Nephron progenitor cell (in vitro differentiated cells): ENCODE measurements around the gene THEM4.

ENCODE experiments used
- DNase-seq: peaks from one replicate; pipeline ENCODE4 v3.0.0; 2021
- H3K27ac Mint-ChIP-seq: 2 replicates; pipeline ENCODE4 v1.8.0; 2021; ENCODE audit warnings: mild to moderate bottlenecking, moderate library complexity, mixed read lengths
- H3K27me3 Mint-ChIP-seq: 2 replicates; pipeline ENCODE4 v1.8.0; 2021; ENCODE audit warnings: mild to moderate bottlenecking, low read depth, mixed read lengths; ENCODE audit not compliant: poor library complexity
- H3K36me3 Mint-ChIP-seq: 2 replicates; pipeline ENCODE4 v1.8.0; 2021; ENCODE audit warnings: low read depth, mixed read lengths
- H3K4me1 Mint-ChIP-seq: 2 replicates; pipeline ENCODE4 v1.8.0; 2021; ENCODE audit warnings: mixed read lengths
- H3K4me3 Mint-ChIP-seq: 2 replicates; pipeline ENCODE4 v1.8.0; 2021; ENCODE audit warnings: mild to moderate bottlenecking, moderate library complexity, mixed read lengths
- H3K9me3 Mint-ChIP-seq: 2 replicates; pipeline ENCODE4 v1.8.0; 2021; ENCODE audit warnings: mild to moderate bottlenecking, moderate library complexity, mixed read lengths
- CTCF ChIP-seq: fragments of 200-600 bp; sonication (generic); IDR thresholded peaks from 2 replicates; pipeline ENCODE4 v1.5.0; 2021; ENCODE audit warnings: antibody characterized with exemption

The THEM4 gene

GRCh38 chr1:151923422-151923821, 14.1 kb upstream of the THEM4 start:
- H3K27me3 Mint-ChIP-seq = peaks cover 15% of the 10 kb centered on the region
- no peak overlapping the region for H3K4me3 Mint-ChIP-seq
- H3K27ac Mint-ChIP-seq = no peak overlapping the region
- no peaks in the 10 kb centered on the region for H3K9me3 Mint-ChIP-seq
- DNase-seq = no peak
- H3K36me3 Mint-ChIP-seq = no peaks in the 10 kb centered on the region
- H3K4me1 Mint-ChIP-seq = peaks cover 34% of the 10 kb centered on the region
- no peak for TF ChIP-seq CTCF

- H3K27me3 Mint-ChIP-seq = peaks cover 35% of the 10 kb centered on the region
- DNase-seq = no peak
- no peak for TF ChIP-seq CTCF
- no peaks in the 10 kb centered on the region for H3K9me3 Mint-ChIP-seq
- peaks cover 41% of the 10 kb centered on the region for H3K4me1 Mint-ChIP-seq
- no peak overlapping the region for H3K27ac Mint-ChIP-seq
- no peak overlapping the region for H3K4me3 Mint-ChIP-seq
- H3K36me3 Mint-ChIP-seq = no peaks in the 10 kb centered on the region
These were observed 10.8 kb upstream of the THEM4 start for GRCh38 chr1:151920149-151920548.

- DNase-seq = no peak
- Mint-ChIP-seq H3K27ac (no peak overlapping the region), H3K4me1 (peaks cover 41% of the 10 kb centered on the region), H3K36me3 (no peaks in the 10 kb centered on the region), H3K4me3 (no peak overlapping the region), H3K27me3 (peaks cover 35% of the 10 kb centered on the region), H3K9me3 (no peaks in the 10 kb centered on the region)
- TF ChIP-seq CTCF = no peak
These were observed 9.7 kb upstream of the THEM4 start for GRCh38 chr1:151918819-151919610.

- H3K4me1 Mint-ChIP-seq = peaks cover 34% of the 10 kb centered on the region
- no peaks in the 10 kb centered on the region for H3K36me3 Mint-ChIP-seq
- peaks cover 33% of the 10 kb centered on the region for H3K27me3 Mint-ChIP-seq
- H3K9me3 Mint-ChIP-seq = peaks cover 7% of the 10 kb centered on the region
- no peak for DNase-seq
- no peak for TF ChIP-seq CTCF
- H3K27ac Mint-ChIP-seq = no peak overlapping the region
- H3K4me3 Mint-ChIP-seq = no peak overlapping the region
These were observed 8.8 kb upstream of the THEM4 start for GRCh38 chr1:151918156-151918555.

- TF ChIP-seq CTCF = no peak
- peaks cover 35% of the 10 kb centered on the region for H3K27me3 Mint-ChIP-seq
- H3K9me3 Mint-ChIP-seq = peaks cover 13% of the 10 kb centered on the region
- no peak overlapping the region for H3K27ac Mint-ChIP-seq
- H3K4me1 Mint-ChIP-seq = peaks cover 22% of the 10 kb centered on the region
- no peaks in the 10 kb centered on the region for H3K36me3 Mint-ChIP-seq
- H3K4me3 Mint-ChIP-seq = no peak overlapping the region
- no peak for DNase-seq
These were observed 7.5 kb upstream of the THEM4 start for GRCh38 chr1:151916726-151917370.
